ENCODE measurements around the gene MAOA.

The MAOA gene

DNA sequence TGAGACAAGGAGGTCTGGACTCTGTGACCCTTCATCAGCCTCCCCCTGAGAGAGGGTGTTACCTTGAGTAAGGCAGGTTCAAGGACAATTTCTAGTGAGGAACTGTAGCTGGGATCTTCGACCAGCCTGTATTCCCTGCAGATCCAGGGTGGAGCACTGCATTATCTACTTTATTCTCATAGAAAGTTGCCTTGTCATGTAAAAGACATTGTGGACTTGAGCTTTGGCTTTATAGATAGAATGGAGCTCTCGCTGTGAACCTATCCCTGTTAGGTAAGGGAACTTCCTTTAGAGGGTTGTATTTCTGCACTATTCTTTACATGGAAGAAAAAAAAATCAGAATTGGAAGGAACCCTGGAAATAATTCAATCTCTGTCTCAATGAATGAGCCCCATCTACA is 91.4 kb downstream of the MAOA start:
- TF ChIP-seq GATA2 (IDR thresholded peaks at IDR 0.05; ENCODE audit: low read depth, low read length) (no peak), GATA3 (IDR thresholded peaks at IDR 0.05; ENCODE audit: low read depth, low read length) (no peak)

DNA sequence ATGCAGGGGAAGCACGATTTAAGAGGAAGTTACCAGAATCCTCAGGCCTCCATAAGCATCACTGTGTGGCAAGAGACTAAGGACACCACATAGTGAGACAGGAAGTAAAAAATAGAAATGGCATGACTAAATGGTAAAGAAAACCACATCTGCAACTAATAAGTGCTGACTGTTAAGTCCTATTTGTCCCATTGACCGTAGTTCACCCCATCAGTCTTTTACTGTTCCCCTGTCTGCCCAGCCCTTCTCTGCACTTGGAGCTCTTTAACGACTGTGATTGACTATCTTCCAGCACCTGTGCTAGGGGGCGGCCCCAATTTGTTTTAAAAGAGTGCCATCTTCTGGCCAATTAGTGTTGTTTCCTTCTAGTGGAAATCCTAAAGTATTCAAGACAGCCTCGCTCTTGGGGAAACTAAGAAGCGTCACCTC is 94.2 kb downstream of the MAOA start:
- TF ChIP-seq GATA3 (IDR thresholded peaks at IDR 0.05; ENCODE audit: low read depth, low read length) (no peak), GATA2 (IDR thresholded peaks at IDR 0.05; ENCODE audit: low read depth, low read length) (no peak)

- TF ChIP-seq GATA3 (IDR thresholded peaks at IDR 0.05; ENCODE audit: low read depth, low read length), result no peak
- TF ChIP-seq GATA2 (IDR thresholded peaks at IDR 0.05; ENCODE audit: low read depth, low read length), result no peak
These were observed 97.5 kb downstream of the MAOA start for GRCh38 chrX:43753637-43754036.

DNA sequence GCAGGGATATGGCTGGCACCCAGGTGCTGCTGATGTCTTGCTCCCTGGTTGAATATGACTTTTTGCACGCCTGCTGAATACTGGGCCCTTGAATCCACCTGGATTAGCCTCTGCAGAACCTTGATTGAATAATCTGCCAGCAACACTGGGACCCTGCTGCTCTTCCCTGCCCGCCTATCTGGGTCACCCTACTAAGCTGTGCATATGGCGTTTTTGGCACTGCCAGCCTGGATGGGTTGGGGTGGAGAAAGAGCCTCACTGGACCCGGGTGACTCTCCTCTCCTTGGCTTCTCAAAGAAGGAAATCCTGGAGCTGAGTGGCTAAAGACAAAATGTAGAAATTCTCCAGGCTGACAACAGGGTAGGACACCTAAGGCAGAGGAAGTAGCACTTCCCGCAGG is 100.0 kb downstream of the MAOA start:
- TF ChIP-seq GATA2 (IDR thresholded peaks at IDR 0.05; ENCODE audit: low read depth, low read length), result no peak

GRCh38 chrX:43758044-43758443 is 101.9 kb downstream of the MAOA start:
- TF ChIP-seq GATA3 (IDR thresholded peaks at IDR 0.05; ENCODE audit: low read depth, low read length), result no peak
- no peak for TF ChIP-seq GATA2 (IDR thresholded peaks at IDR 0.05; ENCODE audit: low read depth, low read length)

DNA sequence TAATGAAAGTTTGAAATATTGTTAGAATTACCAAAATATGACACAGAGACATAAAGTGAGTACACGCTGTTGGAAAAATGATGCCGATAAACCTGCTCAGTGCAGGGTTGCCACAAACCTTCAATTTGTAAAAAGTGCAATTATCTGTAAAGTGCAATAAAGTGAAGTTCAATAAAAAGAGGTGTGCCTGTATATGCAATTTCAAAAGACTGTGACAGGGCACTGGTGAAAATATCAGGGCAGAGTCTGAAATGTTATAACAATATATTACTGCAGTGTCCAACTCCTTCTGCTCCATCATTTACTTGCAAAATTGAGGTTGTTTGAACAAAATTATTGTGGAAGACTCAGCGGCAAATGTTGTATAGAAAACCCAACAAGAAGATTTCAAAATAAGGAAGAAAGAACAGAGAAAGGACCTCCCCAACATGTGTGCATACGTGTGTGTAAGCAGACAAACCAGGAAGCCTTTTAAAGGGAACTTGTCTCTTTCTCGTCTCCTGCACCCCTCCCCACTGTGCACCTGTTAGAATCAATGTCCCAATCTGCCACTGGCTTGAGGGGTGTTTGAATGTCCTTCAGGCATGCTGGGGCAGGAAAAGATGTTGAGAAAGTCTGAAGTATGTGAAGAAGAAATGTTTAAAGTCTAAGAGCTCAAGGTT is 130.0 kb downstream of the MAOA start:
- no peak for TF ChIP-seq GATA3 (IDR thresholded peaks at IDR 0.05; ENCODE audit: low read depth, low read length)
- no peak for TF ChIP-seq GATA2 (IDR thresholded peaks at IDR 0.05; ENCODE audit: low read depth, low read length)

Measured in SH-SY5Y (cell line).